Measurements from ENCODE around the gene LTBP1. TPM values are rescaled to one million over a fixed set of nuclear protein-coding genes. Genes with fewer than 3 reads are reported as not detected.

The LTBP1 gene
- total RNA-seq, 4 donors from 2014 or later: 15.8 to 56.7 (median 28.3) TPM

- TF ChIP-seq CTCF (IDR thresholded peaks at IDR 0.05) (no peak), POLR2A (IDR thresholded peaks at IDR 0.05) (no peak), EP300 (IDR thresholded peaks at IDR 0.05; ENCODE audit: low read depth) (no peak), POLR2AphosphoS5 (IDR thresholded peaks at IDR 0.05) (no peak)
- Histone ChIP-seq H3K4me3 (no peak overlapping the region), H3K27me3 (no peaks in the 10 kb centered on the region), H3K4me1 (peaks cover 0 to 7% (median 0%) of the 10 kb centered on the region in 4 donors), H3K27ac (no peak overlapping the region), H3K9me3 (no peaks in the 10 kb centered on the region), H3K36me3 (no peaks in the 10 kb centered on the region)
- no peak for DNase-seq
- WGBS, 2 donors (ENCODE audit: low coverage in 1 of 2): 96% methylated on average over 3 of the region's 3 CpGs
- intact Hi-C loops (cut with DNase I; ENCODE audit: low total_unique reads): no loop called here
- in situ Hi-C loops (cut with MboI; ENCODE audit: low pct_ligation_motif_present in 1 of 4, low pct_unique_long_range_greater_than_20kb in 1 of 4, low sequenced_read_pairs in 3 of 4): no loop called here
These were observed 294.8 kb downstream of the LTBP1 start for GRCh38 chr2:33241581-33241980.

GRCh38 chr2:33242845-33243244 is 296.1 kb downstream of the LTBP1 start:
- H3K27me3 ChIP-seq: no peaks in the 10 kb centered on the region
- no peaks in the 10 kb centered on the region for H3K9me3 ChIP-seq
- WGBS, 2 donors (ENCODE audit: low coverage in 1 of 2): 47 to 57% methylated on average over 1 of the region's 1 CpG
- DNase-seq: no peak
- in situ Hi-C loops (cut with MboI; ENCODE audit: low pct_ligation_motif_present in 1 of 4, low pct_unique_long_range_greater_than_20kb in 1 of 4, low sequenced_read_pairs in 3 of 4) (no loop called here), intact Hi-C loops (cut with DNase I; ENCODE audit: low total_unique reads) (no loop called here)
- no peak overlapping the region for H3K4me3 ChIP-seq
- peaks cover 0 to 7% (median 0%) of the 10 kb centered on the region in 4 donors for H3K4me1 ChIP-seq
- TF ChIP-seq EP300 (IDR thresholded peaks at IDR 0.05; ENCODE audit: low read depth): no peak
- TF ChIP-seq CTCF (IDR thresholded peaks at IDR 0.05): no peak
- TF ChIP-seq POLR2A (IDR thresholded peaks at IDR 0.05): no peak
- no peak for TF ChIP-seq POLR2AphosphoS5 (IDR thresholded peaks at IDR 0.05)
- no peak overlapping the region for H3K27ac ChIP-seq
- H3K36me3 ChIP-seq: no peaks in the 10 kb centered on the region

- Histone ChIP-seq H3K27ac (no peak overlapping the region), H3K27me3 (no peaks in the 10 kb centered on the region), H3K4me1 (peaks cover 0 to 7% (median 0%) of the 10 kb centered on the region in 4 donors), H3K4me3 (no peak overlapping the region), H3K36me3 (no peaks in the 10 kb centered on the region), H3K9me3 (no peaks in the 10 kb centered on the region)
- no peak for DNase-seq
- TF ChIP-seq CTCF (IDR thresholded peaks at IDR 0.05) (no peak), EP300 (IDR thresholded peaks at IDR 0.05; ENCODE audit: low read depth) (no peak), POLR2AphosphoS5 (IDR thresholded peaks at IDR 0.05) (no peak), POLR2A (IDR thresholded peaks at IDR 0.05) (no peak)
- in situ Hi-C loops (cut with MboI; ENCODE audit: low pct_ligation_motif_present in 1 of 4, low pct_unique_long_range_greater_than_20kb in 1 of 4, low sequenced_read_pairs in 3 of 4): no loop called here
- WGBS, 2 donors (ENCODE audit: low coverage in 1 of 2): 83 to 94% methylated on average over 2 to 4 of the region's 4 CpGs
- intact Hi-C loops (cut with DNase I; ENCODE audit: low total_unique reads): no loop called here
These were observed 299.7 kb downstream of the LTBP1 start for GRCh38 chr2:33246432-33246831.

GRCh38 chr2:33247365-33247764 is 300.6 kb downstream of the LTBP1 start:
- intact Hi-C loops (cut with DNase I; ENCODE audit: low total_unique reads): no loop called here
- Histone ChIP-seq H3K4me1 (peaks cover 0 to 7% (median 0%) of the 10 kb centered on the region in 4 donors), H3K27ac (no peak overlapping the region), H3K36me3 (no peaks in the 10 kb centered on the region), H3K4me3 (no peak overlapping the region), H3K9me3 (no peaks in the 10 kb centered on the region), H3K27me3 (no peaks in the 10 kb centered on the region)
- 40 to 100% methylated on average over 1 of the region's 1 CpG for WGBS, 2 donors (ENCODE audit: low coverage in 1 of 2)
- DNase-seq: no peak
- no peak for TF ChIP-seq CTCF (IDR thresholded peaks at IDR 0.05)
- in situ Hi-C loops (cut with MboI; ENCODE audit: low pct_ligation_motif_present in 1 of 4, low pct_unique_long_range_greater_than_20kb in 1 of 4, low sequenced_read_pairs in 3 of 4): no loop called here

Measured in transverse colon (tissue), 4 donors.